HG03045 (cell line): ENCODE data around the gene CHRNA10.

Experiments used
- ATAC-seq: cut with Tn5 transposase; IDR thresholded peaks from one replicate; pipeline ENCODE4 v1.9.1; 2021; ENCODE audit warnings: mild to moderate bottlenecking, moderate library complexity; ENCODE audit not compliant: unreplicated experiment

CHRNA10 gene

DNA sequence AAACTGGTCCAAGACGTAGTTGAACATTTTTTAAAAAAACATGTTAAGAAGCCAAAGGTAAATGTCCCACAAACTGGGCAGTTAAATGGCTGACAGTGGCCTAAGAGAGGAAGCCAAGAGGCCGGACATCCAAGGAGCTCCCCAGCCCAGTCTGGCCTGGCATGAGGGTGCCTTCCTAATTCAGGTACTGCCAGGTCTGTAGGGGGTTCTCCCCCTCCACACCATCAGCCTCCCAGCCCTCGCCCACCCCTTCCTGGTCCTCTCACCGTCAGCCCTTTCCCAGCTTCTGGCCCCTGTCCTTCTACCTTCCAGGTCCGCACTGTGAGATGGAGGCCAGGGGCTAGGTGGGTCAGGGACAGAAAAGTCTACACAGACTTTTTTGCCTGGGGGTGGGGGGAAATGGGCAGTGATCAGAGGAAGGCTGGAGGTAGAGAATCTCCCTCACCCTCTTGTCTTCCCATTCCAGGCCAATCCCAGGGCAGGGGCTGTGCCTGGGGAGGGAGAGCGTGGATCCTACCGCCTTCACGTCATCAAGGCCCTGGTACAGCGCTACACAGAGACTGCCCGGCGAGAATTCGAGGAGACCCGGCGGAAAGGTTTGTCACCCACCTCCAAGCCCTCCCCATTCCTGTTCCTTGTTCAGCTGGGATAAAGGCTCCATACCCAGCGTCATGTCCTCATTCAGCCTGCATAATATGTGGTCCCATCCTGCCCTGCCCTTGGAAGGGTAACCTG lies 35.4 kb downstream of the CHRNA10 start:
- ATAC-seq = no peak

DNA sequence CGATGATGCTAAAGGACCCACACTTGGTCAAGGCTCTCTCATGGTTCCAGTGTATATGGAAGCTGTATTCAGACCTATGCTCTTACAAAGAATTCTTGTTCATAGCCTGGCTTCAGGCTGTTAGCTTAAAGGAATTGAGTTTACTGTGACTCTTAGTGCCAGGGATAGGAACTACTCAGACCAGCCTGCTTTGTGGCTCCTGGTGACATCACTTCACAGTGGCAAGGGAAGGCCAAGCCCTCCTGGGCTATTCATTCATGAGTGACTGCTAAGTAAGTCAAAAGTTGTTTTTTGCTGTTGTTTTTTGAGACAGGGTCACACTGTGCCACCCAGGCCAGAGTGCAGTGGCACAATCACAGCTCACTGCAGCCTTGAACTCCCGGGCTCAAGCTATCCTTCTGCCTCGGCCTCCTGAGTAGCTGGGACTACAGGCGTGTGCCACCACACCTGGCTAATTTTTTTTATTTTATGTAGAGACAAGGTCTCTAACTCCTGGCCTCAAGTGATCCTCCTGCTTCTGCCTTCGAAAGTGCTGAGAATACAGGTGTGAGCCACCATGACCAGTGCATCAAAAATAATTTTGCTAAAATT lies 39.0 kb downstream of the CHRNA10 start:
- ATAC-seq = no peak

DNA sequence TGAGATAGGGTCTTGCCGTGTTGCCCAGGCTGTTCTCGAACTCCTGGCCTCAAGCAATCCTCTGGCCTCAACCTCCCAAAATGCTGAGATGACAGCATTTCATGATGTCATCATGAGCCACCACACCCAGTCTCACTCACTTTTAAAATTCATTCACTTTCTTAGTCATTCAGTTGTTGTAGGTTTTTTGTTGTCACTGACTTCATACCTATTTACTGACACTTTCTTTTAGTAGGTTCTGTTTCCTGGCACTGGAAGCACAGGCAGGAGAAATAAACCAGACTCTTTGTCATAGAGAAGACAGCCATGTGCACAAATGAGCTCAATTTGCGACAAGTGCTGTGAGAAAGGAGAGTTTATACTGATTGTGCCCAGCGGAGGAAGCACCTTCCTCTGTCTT lies 39.9 kb downstream of the CHRNA10 start:
- ATAC-seq = no peak

DNA sequence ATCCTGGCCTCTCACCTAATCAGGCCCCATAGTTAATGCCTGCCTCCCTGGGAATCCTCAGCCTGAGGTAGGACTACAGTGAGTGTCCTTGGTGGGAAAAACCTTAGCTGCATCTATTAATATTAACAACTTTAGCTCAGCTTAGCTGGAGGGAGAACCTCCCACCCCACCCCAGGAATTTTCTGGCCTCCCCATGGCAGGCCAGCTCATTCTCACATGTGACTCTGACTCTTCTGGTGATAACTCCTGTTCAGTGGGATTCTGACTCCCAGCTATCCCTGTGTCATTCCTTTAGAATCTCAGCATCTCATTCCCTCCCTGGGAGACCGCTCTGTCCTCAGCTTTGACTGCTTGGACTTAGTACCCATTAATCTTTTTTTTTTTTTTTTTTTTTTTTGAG lies 43.9 kb downstream of the CHRNA10 start:
- ATAC-seq = no peak

DNA sequence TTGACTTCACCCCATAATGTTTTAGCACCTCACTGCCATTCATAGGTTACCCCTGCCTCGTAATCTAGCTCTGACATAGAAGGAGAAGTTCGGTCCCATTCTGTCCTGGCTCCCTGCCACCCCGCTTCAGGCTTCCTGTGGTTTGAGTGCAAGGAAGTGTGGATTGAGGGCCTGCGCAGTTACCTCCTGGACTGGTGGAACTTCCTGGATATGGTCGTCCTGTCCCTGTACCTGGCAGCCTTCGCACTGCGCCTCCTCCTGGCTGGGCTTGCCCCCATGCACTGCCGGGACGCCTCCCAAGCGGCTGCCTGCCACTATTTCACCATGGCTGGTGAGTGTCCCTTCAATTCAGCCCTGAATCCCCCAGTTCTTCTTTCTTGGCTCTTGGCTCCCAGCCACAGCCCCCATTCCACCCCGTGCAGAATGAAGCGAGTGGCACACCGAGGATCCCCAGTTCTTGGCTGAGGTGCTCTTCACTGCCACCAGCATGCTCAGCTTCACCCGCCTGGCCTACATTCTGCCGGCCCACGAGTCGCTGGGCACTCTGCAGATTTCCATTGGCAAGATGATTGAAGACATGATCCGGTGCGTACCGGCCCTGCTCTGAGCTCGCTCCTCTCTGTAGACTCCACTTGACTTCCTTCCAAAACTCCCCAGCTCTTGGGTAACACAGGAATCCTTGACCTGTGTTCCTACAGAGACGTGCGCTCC lies 44.8 kb downstream of the CHRNA10 start:
- ATAC-seq = no peak

- no peak for ATAC-seq
Measured at GRCh38 chr11:3623767-3624458, 47.3 kb downstream of the CHRNA10 start.

DNA sequence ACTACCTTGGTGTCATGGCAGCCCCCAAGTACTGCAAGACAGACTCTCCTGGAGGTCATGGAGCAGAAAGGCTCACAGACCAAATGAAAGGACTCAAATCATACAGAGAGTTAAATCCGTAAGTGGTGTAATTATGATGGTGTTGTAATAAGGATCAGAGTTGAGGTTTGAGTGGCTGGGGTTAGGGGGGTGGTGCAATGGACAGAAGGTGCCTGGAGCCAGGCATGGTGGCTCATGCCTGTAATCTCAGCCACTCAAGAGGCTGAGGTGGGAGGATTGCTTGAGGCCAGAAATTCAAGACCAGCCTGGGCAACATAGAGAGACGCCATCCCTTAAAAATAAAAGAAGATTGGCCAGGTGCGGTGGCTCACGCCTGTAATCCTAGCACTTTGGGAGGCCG lies 48.1 kb downstream of the CHRNA10 start:
- ATAC-seq = no peak

DNA sequence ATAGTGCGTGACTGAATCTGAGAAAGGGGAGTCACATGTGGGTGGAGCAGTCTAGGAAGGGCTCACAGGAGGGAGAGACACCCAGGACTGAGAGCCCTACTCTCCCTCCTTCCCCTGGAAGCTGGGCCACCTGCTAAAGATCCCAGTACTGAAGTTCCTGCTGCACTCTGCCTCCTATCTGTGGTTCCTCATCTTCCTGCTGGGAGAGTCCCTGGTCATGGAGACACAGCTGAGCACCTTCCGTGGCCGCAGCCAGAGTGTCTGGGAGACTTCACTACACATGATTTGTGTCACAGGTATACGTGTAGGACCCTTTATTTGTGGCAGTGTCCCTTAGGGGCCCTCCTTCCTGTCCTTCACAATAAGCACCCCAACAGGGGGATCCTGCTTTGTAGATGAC lies 48.7 kb downstream of the CHRNA10 start:
- ATAC-seq = no peak

- ATAC-seq = no peak
Measured at GRCh38 chr11:3617990-3618389, 53.2 kb downstream of the CHRNA10 start.

DNA sequence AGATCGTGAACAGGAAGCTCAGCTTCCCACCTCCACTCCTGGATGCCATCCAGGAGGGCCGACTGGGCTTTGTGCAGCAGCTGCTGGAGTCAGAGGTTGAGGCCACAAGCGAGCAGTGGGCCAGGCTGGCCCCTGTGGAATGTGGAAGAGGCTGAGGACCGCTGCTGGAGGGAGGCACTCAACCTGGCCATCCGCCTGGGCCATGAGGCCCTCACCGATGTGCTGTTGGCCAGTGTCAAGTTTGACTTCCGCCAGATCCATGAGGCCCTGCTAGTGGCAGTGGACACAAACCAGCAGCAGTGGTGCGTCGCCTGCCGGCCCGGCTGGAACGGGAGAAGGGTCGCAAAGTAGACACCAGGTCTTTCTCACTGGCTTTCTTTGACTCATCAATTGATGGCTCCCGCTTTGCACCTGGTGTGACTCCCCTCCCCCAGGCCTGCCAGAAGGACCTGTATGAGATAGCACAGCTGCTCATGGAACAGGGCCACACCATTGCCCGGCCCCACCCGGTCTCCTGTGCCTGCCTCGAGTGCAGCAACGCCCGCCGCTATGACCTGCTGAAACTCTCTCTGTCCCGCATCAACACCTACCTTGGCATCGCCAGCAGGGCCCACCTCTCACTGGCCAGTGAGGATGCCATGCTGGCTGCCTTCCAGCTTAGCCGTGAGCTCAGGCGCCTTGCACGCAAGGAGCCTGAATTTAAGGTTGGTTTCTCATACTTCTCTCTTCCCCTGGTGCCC lies 54.3 kb downstream of the CHRNA10 start:
- ATAC-seq = no peak

DNA sequence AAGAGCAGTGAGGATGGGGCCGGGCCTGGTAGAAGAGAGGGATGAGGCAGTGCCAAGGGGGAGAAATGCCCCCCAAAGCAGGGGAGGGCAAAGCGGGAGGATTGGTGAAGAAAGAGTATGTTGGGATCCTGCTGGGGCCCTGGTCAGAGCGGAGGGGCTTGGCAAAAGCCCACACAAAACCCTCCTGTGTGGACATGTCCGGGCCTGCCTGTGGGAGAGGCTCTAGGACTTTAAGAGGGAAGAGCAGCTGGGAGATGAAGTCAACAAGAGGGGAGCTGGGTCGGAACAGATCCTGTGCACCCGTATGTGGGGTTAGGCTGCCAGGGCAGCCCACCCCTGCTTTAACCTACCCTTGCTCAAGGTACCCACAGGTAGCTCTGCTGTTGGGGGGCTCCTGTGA lies 55.2 kb downstream of the CHRNA10 start:
- no peak for ATAC-seq
